ENCODE results near the gene HMCN2.

DNA sequence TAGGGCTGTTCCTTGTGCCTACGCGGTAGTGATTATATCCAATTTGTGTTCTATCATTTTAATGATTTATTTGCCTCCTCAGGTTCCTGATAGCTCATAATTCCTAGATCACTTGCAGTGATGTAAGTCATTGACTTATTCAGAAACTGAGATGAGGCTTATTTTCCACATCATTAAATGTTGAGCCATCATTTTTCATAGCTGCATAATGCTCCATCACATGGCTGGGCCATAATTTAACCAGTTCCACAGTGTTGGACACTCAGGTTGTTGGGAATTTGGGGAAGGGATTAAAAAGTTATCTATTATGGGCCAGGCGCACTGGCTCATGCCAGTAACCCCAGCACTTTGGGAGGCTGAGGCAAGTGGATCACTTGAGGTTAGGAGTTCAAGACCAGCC lies 35.8 kb upstream of the HMCN2 start:
- TF ChIP-seq CTCF (conservative IDR thresholded peaks at IDR 0.05) (no peak), EZH2 (IDR thresholded peaks at IDR 0.05; ENCODE audit: low read depth) (no peak)
